NCI-H748 (cell line): Measurements from ENCODE around the gene PRXL2B.
"Not testable (repeated sequence)": the region's sequence is repeated elsewhere in the genome, so short reads cannot be mapped to it uniquely, and the experiment has no call there.

Source experiments
- DNase-seq: peaks from one replicate; lab custom pipeline; 2025; ENCODE audit not compliant: unreplicated experiment; lab: John Stamatoyannopoulos, UW

The PRXL2B gene

GRCh38 chr1:2611621-2612437, 25.3 kb downstream of the PRXL2B start:
- no peak for DNase-seq

- no peak for DNase-seq
These were observed 26.2 kb downstream of the PRXL2B start for GRCh38 chr1:2612591-2613365.

- DNase-seq: no peak
These were observed 27.6 kb downstream of the PRXL2B start for GRCh38 chr1:2614145-2614544.

GRCh38 chr1:2617971-2618470, 31.4 kb downstream of the PRXL2B start:
- no peak for DNase-seq

- DNase-seq: no peak
These were observed 37.2 kb downstream of the PRXL2B start for GRCh38 chr1:2623571-2624337.

- no peak for DNase-seq
These were observed 38.2 kb downstream of the PRXL2B start for GRCh38 chr1:2624735-2625300.

- DNase-seq: no peak
These were observed 38.7 kb downstream of the PRXL2B start for GRCh38 chr1:2625311-2625710.

GRCh38 chr1:2625748-2626147, 39.2 kb downstream of the PRXL2B start:
- not testable (repeated sequence) for DNase-seq

GRCh38 chr1:2627746-2628145, 41.2 kb downstream of the PRXL2B start:
- DNase-seq: no peak

GRCh38 chr1:2628191-2628932, 41.8 kb downstream of the PRXL2B start:
- DNase-seq: no peak

GRCh38 chr1:2628933-2629626, 42.5 kb downstream of the PRXL2B start:
- no peak for DNase-seq

GRCh38 chr1:2629627-2630497, 43.3 kb downstream of the PRXL2B start:
- no peak for DNase-seq

- DNase-seq: no peak
These were observed 44.0 kb downstream of the PRXL2B start for GRCh38 chr1:2630498-2631135.

GRCh38 chr1:2631136-2632050, 44.8 kb downstream of the PRXL2B start:
- no peak for DNase-seq

GRCh38 chr1:2632051-2632430, 45.5 kb downstream of the PRXL2B start:
- DNase-seq: no peak

GRCh38 chr1:2632561-2633361, 46.2 kb downstream of the PRXL2B start, which contains the start of gene MMEL1:
Gene MMEL1, minus strand, starts transcription at chr1:2633016. Its CDS starts 3,532 bp downstream, at chr1:2629484.
- no peak for DNase-seq
